Spleen (tissue), 7 donors: ENCODE measurements around the gene TPTE.

Experiments
- CTCF ChIP-seq, 11 experiments: fragments of 200-600 bp in 7 of 11; fragments of 450-650 bp in 4 of 11; sonication (generic) in 4 of 11; IDR thresholded peaks in 8 of 11; conservative IDR thresholded peaks in 3 of 11; 1 replicate in 7 of 11; 2 replicates in 4 of 11; pipeline versions ENCODE4 v1.4.0 to v1.8.0; 2016 to 2021; ENCODE audit warnings: antibody characterized with exemption in 11 of 11, inconsistent platforms in 4 of 11, mild to moderate bottlenecking in 1 of 11
- POLR2AphosphoS5 ChIP-seq, 3 donors: sonication (generic); formaldehyde crosslinking; IDR thresholded peaks; one replicate each; pipeline ENCODE4 v1.5.1; 2017; ENCODE audit warnings: antibody characterized with exemption in 3 of 3
- donor health status: DM: no; HTN: no; CAD: no; lungs with moderate emphysema.
- donor health status: DM: no; HTN: no; CAD: no.
- donor health status: DM: no; HTN: no; CAD: no.

GRCh38 chr21:10640446-10640845 lies 119.1 kb downstream of the TPTE start:
- TF ChIP-seq CTCF (IDR thresholded peaks at IDR 0.05 in 8 of 11, conservative IDR thresholded peaks at IDR 0.05 in 3 of 11): no peak
- no peak for TF ChIP-seq POLR2AphosphoS5 (IDR thresholded peaks at IDR 0.05)
